Renal pelvis (tissue), 4 donors: ENCODE measurements around the gene SMYD2. TPM values are rescaled to one million over a fixed set of nuclear protein-coding genes. Genes with fewer than 3 reads are reported as not detected.

ENCODE experiments used
- DNase-seq: peaks from one replicate; pipeline ENCODE4 v3.0.0-alpha.2; 2013
- polyA plus RNA-seq, 3 donors: library from polyadenylated mRNA; unstranded; fragments of 120-200 nt; gene quantifications; one replicate each; pipeline ENCODE4 v1.2.1, GENCODE V29; 2013; ENCODE audit not compliant: insufficient read length in 3 of 3

SMYD2 gene
- polyA plus RNA-seq, 3 donors = 40.8 to 47.4 (median 46.7) TPM

GRCh38 chr1:214384373-214385079 is 103.6 kb downstream of the SMYD2 start:
- DNase-seq = no peak

GRCh38 chr1:214385428-214385827 is 104.5 kb downstream of the SMYD2 start:
- no peak for DNase-seq

GRCh38 chr1:214386333-214386732 is 105.4 kb downstream of the SMYD2 start:
- DNase-seq = no peak
